IMR-90 (cell line): Measurements from ENCODE around the gene CYB5D1. TPM values are rescaled to one million over a fixed set of nuclear protein-coding genes. Genes with fewer than 3 reads are reported as not detected.

Experiments used
- ATAC-seq: fragments of 200-7000 bp; cut with Tn5 transposase; 2 replicates; pipeline ENCODE4 v1.9.1; 2020; ENCODE audit warnings: low read depth, mild to moderate bottlenecking, moderate library complexity
- BruUV-seq: library from RNA; stranded (reverse); fragments of 400-500 nt; replicated peaks from 2 replicates; lab custom pipeline; 2021; lab: Mats Ljungman, UMichigan
- CTCF ChIA-PET: fragments of 300-600 bp; formaldehyde crosslinking; extraction: SDS; loops from one replicate; lab custom pipeline; 2021; ENCODE audit warnings: antibody characterized with exemption; lab: Yijun Ruan, JAX
- POLR2A ChIA-PET: fragments of 300-600 bp; sonication (Branson Sonifier 250); formaldehyde crosslinking; loops from one replicate; lab custom pipeline; 2022; ENCODE audit warnings: antibody characterized with exemption; ENCODE audit not compliant: unreplicated experiment; lab: Charles Lee
- DNase-seq: peaks from one replicate; pipeline ENCODE4 v3.0.0; 2013
- H2AFZ ChIP-seq: replicated peaks from 2 replicates; pipeline ENCODE3; 2013; ENCODE audit warnings: low read length, mild to moderate bottlenecking; ENCODE audit not compliant: poor library complexity
- H2AK5ac ChIP-seq: 2 replicates; pipeline ENCODE4 v1.6.1; 2013; ENCODE audit warnings: low read depth, low read length, inconsistent platforms
- H2AK9ac ChIP-seq: replicated peaks from 2 replicates; pipeline ENCODE3; 2013; ENCODE audit warnings: mild to moderate bottlenecking, low read depth, low read length, moderate library complexity; ENCODE audit not compliant: poor library complexity
- H2BK120ac ChIP-seq: 2 replicates; pipeline ENCODE4 v1.6.1; 2013; ENCODE audit warnings: low read depth, low read length, inconsistent platforms
- H2BK15ac ChIP-seq: 3 replicates; pipeline ENCODE4 v1.6.1; 2013; ENCODE audit warnings: low read depth, low read length, inconsistent platforms
- H2BK20ac ChIP-seq: 2 replicates; pipeline ENCODE4 v1.6.1; 2013; ENCODE audit warnings: low read depth, mild to moderate bottlenecking, inconsistent platforms, low read length, moderate library complexity
- H2BK5ac ChIP-seq: 2 replicates; pipeline ENCODE4 v1.6.1; 2013; ENCODE audit warnings: mild to moderate bottlenecking, low read depth, low read length, inconsistent platforms; ENCODE audit not compliant: poor library complexity, severe bottlenecking
- H3K14ac ChIP-seq: replicated peaks from 2 replicates; pipeline ENCODE4 v1.6.1; 2013; ENCODE audit warnings: low read depth, low read length, inconsistent platforms
- H3K18ac ChIP-seq: 2 replicates; pipeline ENCODE4 v1.6.1; 2013; ENCODE audit warnings: low read depth, low read length, control low read depth
- H3K23ac ChIP-seq: 2 replicates; pipeline ENCODE4 v1.6.1; 2013; ENCODE audit warnings: low read depth, low read length, inconsistent platforms
- H3K27ac ChIP-seq: 2 replicates; pipeline ENCODE4 v1.5.1; 2013; ENCODE audit warnings: mild to moderate bottlenecking, control low read depth, low read length; ENCODE audit not compliant: insufficient read depth
- H3K27me3 ChIP-seq: 2 replicates; pipeline ENCODE4 v1.6.1; 2013; ENCODE audit warnings: low read length; ENCODE audit not compliant: control insufficient read depth, insufficient read depth
- H3K36me3 ChIP-seq: 2 replicates; pipeline ENCODE4 v1.6.1; 2013; ENCODE audit warnings: low read length, mixed read lengths; ENCODE audit not compliant: control insufficient read depth, insufficient read depth
- H3K4ac ChIP-seq: 2 replicates; pipeline ENCODE4 v1.6.1; 2013; ENCODE audit warnings: low read depth, low read length, inconsistent platforms
- H3K4me1 ChIP-seq: 2 replicates; pipeline ENCODE4 v1.6.1; 2013; ENCODE audit warnings: low read length, mixed read lengths; ENCODE audit not compliant: control insufficient read depth, insufficient read depth
- H3K4me2 ChIP-seq: 2 replicates; pipeline ENCODE4 v1.6.1; 2013; ENCODE audit warnings: low read depth, mild to moderate bottlenecking, control low read depth, low read length, moderate library complexity
- H3K4me3 ChIP-seq: 2 replicates; pipeline ENCODE4 v1.5.1; 2013; ENCODE audit warnings: low read depth, mild to moderate bottlenecking, control low read depth, low read length, moderate library complexity; ENCODE audit not compliant: insufficient read depth
- H3K56ac ChIP-seq: 2 replicates; pipeline ENCODE4 v1.6.1; 2013; ENCODE audit warnings: low read length, inconsistent platforms; ENCODE audit not compliant: insufficient read depth; ENCODE audit errors: extremely low read depth
- H3K79me1 ChIP-seq, 2 experiments: 2 replicates each; pipeline ENCODE4 v1.6.1; 2013; ENCODE audit warnings: low read length in 2 of 2, inconsistent platforms in 1 of 2, low read depth in 1 of 2
- H3K9ac ChIP-seq: 2 replicates; pipeline ENCODE4 v1.6.1; 2013; ENCODE audit warnings: low read depth, low read length, control low read depth
- H3K9me1 ChIP-seq: 2 replicates; pipeline ENCODE4 v1.6.1; 2013; ENCODE audit warnings: low read length, inconsistent platforms; ENCODE audit not compliant: insufficient read depth
- H3K9me3 ChIP-seq: 2 replicates; pipeline ENCODE4 v1.6.1; 2013; ENCODE audit warnings: low read length; ENCODE audit not compliant: control insufficient read depth, insufficient read depth
- H4K20me1 ChIP-seq: 2 replicates; pipeline ENCODE4 v1.6.1; 2013; ENCODE audit warnings: low read length, inconsistent platforms; ENCODE audit not compliant: insufficient read depth
- H4K5ac ChIP-seq: 2 replicates; pipeline ENCODE4 v1.6.1; 2013; ENCODE audit warnings: mild to moderate bottlenecking, low read depth, low read length, control low read depth
- H4K8ac ChIP-seq, 2 experiments: 2 replicates each; pipeline ENCODE4 v1.6.1; 2013; ENCODE audit warnings: low read depth in 2 of 2, low read length in 2 of 2, control low read depth in 1 of 2, inconsistent platforms in 1 of 2
- H4K91ac ChIP-seq: 2 replicates; pipeline ENCODE4 v1.6.1; 2013; ENCODE audit warnings: low read depth, low read length, inconsistent platforms; ENCODE audit not compliant: insufficient read depth
- CEBPB ChIP-seq: IDR thresholded peaks from 2 replicates; pipeline ENCODE4 v1.6.1; 2012; ENCODE audit warnings: low read depth, low read length, improper control_type of control experiment
- CTCF ChIP-seq: conservative IDR thresholded peaks from 2 replicates; pipeline ENCODE4 v1.5.1; 2012; ENCODE audit warnings: mild to moderate bottlenecking, low read depth, low read length, improper control_type of control experiment
- MXI1 ChIP-seq: IDR thresholded peaks from 2 replicates; pipeline ENCODE4 v1.6.1; 2012; ENCODE audit warnings: low read depth, mild to moderate bottlenecking, low read length, moderate library complexity, borderline replicate concordance
- NFE2L2 ChIP-seq: fragments of 150-350 bp; IDR thresholded peaks from 2 replicates; pipeline ENCODE4 v1.6.1; 2016; ENCODE audit warnings: low read depth, mild to moderate bottlenecking, low read length
- RAD21 ChIP-seq: IDR thresholded peaks from 2 replicates; pipeline ENCODE4 v1.6.1; 2012; ENCODE audit warnings: low read length, improper control_type of control experiment
- RFX5 ChIP-seq: IDR thresholded peaks from 2 replicates; pipeline ENCODE4 v1.8.0; 2012; ENCODE audit warnings: low read depth, mild to moderate bottlenecking, low read length, moderate library complexity
- SMC3 ChIP-seq: fragments of 150-350 bp; IDR thresholded peaks from 2 replicates; pipeline ENCODE4 v1.6.1; 2016; ENCODE audit warnings: low read depth, mild to moderate bottlenecking, antibody characterized with exemption, low read length, moderate library complexity
- WGBS, 2 experiments: methylation state at CpG; one replicate each; pipeline versions ENCODE4 v1.1.5 to v1.1.7; 2013; ENCODE audit warnings: missing lambda C conversion rate in 2 of 2; ENCODE audit not compliant: insufficient read length in 1 of 2; ENCODE audit errors: extremely low coverage in 2 of 2; 5-methylcytosine and 5-hydroxymethylcytosine counted together
- dilution Hi-C: fragments of 300-500 bp; cut with HindIII; formaldehyde crosslinking; loops from one replicate; pipeline ENCODE4 v1.14.3; 2018; ENCODE audit warnings: low sequenced_read_pairs; ENCODE audit not compliant: unreplicated experiment
- in situ Hi-C: fragments of 300-500 bp; cut with MboI; formaldehyde crosslinking; loops from 3 replicates; pipeline ENCODE4 v1.14.3; 2019; ENCODE audit warnings: low sequenced_read_pairs, inconsistent platforms, mixed read lengths
- intact Hi-C: fragments of 100-400 bp; cut with micrococcal nuclease; formaldehyde crosslinking; loops from 2 replicates; pipeline ENCODE4 v1.10.0; 2022
- polyA plus RNA-seq, 3 experiments: library from polyadenylated mRNA; depleted of rRNA; stranded (reverse); fragments of >200 nt; gene quantifications; 2 replicates each; pipeline ENCODE4 v1.2.3, GENCODE V29; 2012; ENCODE audit warnings: low replicate concordance in 1 of 3
- total RNA-seq: library from RNA; depleted of rRNA; stranded (reverse); fragments of >200 nt; gene quantifications from 2 replicates; pipeline ENCODE4 v1.2.3, GENCODE V29; 2012

CYB5D1 gene
- total and polyA plus RNA-seq, 2 of the 4 experiments (the other 2 are of a cell fraction): 8.8 to 10.8 TPM

DNA sequence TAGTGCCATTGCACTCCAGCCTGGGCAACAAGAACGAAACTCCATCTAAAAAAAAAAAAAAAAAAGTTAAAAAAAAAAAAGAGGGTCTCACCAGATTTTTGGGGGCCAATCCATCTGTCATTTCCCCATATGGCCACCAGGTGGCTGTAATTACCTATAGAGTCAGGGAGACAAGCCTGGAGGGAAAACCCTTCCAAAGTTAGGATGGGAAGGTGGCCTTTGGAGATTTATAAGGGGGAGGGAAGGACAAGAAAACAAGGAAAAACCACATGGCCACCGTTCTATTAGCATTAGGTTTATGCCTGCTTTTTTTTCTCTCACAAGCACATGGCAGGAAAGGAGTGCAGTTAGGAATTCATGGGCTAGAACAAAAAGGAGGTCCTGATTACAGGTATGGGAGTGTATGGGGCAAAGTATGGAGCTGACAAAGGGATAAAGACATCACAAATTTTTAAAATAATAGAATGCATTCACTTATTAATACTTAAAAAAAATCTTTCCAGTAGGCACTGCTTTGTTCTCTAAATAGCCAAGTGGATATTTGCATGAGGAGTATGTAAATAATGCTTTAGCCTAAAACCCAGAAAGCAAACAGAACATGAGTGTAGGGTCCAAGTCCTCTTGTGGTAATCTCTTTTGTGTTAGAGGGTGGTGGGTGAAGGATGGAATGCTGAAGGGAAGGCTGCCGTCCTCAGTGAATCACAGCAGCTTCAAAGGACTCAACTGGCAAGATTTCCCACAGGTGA, 5.1 kb downstream of the CYB5D1 start:
- BruUV-seq: no TSS peak
- Histone ChIP-seq H3K14ac (no peak overlapping the region), H2AFZ (no peak overlapping the region), H4K20me1 (peaks cover 3% of the 10 kb centered on the region; the same call in 1 of the 2 replicates), H3K79me1 (peaks cover 24 to 50% of the 10 kb centered on the region in 2 experiments), H2AK5ac (no peak overlapping the region), H3K56ac (no peak overlapping the region), H2AK9ac (no peak overlapping the region), H3K4me1 (peaks cover 7% of the 10 kb centered on the region), H3K4me3 (no peak overlapping the region), H3K9ac (no peak overlapping the region), H3K9me3 (no peaks in the 10 kb centered on the region), H3K23ac (no peak overlapping the region), H3K4me2 (no peak overlapping the region), H3K9me1 (no peaks in the 10 kb centered on the region), H3K27ac (no peak overlapping the region), H3K36me3 (peaks cover 11% of the 10 kb centered on the region), H3K4ac (no peak overlapping the region), H2BK20ac (no peak overlapping the region), H4K91ac (no peak overlapping the region), H4K8ac (no peak overlapping the region), H2BK5ac (no peak overlapping the region), H3K18ac (no peak overlapping the region), H2BK15ac (no peak overlapping the region), H4K5ac (no peak overlapping the region), H3K27me3 (no peaks in the 10 kb centered on the region), H2BK120ac (no peak overlapping the region)
- DNase-seq: peak; percentile 54
- in situ Hi-C loops: loop anchor here (5.0 kb wide), 1 partner anchor 34 kb away; no protein-coding TSS in a partner anchor
- intact Hi-C loops: loop anchor here (1.0 to 2.0 kb wide), 4 partner anchors 26 to 194 kb away; partner anchors contain the start of gene CHD3
- TF ChIP-seq CEBPB (no peak), SMC3 (peak; percentile 90), MXI1 (no peak), RFX5 (no peak), RAD21 (peak; percentile 83), NFE2L2 (no peak), CTCF (peak; percentile 75)
- no peak for ATAC-seq
- CTCF ChIA-PET: interaction anchor here (0.6 to 1.1 kb wide), 4 partner anchors 23 to 179 kb away, joined by 3 to 6 read pairs (median 4); no protein-coding TSS in a partner anchor
- POLR2A ChIA-PET: interaction anchor here (0.7 kb wide), 1 partner anchor 26 kb away, joined by 9 read pairs; no protein-coding TSS in a partner anchor
- dilution Hi-C loops: no loop called here
- WGBS, 2 experiments: no CpG with 5 or more reads among the region's 3 CpGs
